Measurements from ENCODE around the gene MOV10L1.

MOV10L1 gene

DNA sequence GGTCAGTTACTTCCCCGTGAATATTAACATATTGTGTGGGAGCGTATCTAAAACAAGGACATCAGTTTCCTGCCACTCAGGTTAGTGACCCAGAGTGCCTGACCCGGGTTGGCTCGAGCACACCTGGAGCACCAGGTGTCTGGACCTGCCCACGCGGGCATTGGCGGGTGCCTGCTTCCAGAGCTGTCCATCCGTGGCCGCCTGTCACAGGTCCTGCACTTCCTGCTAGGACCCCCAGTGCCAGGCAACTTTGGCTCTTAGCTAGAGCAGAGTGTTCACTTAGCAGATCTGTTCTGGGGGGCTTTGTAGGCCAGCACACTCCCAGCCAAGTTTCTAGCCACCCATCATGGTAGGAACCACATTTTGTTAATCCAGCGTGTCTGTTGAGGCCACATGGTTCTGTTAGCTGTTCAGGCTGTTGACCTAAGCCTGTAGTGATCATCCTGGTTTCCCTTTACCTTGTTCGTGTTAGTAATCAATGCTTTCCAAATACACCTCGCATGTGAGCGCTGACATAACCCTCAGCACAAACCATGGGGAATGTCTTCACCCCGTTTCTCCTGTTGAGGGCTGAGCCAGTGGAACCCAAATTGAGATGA lies 29.5 kb downstream of the MOV10L1 start:
- FAIRE-seq (no peak), DNase-seq (ENCODE audit: insufficient read length, low spot score) (no peak)
- no peak for TF ChIP-seq CTCF (IDR thresholded peaks at IDR 0.05; ENCODE audit: insufficient read depth, missing control alignments)

DNA sequence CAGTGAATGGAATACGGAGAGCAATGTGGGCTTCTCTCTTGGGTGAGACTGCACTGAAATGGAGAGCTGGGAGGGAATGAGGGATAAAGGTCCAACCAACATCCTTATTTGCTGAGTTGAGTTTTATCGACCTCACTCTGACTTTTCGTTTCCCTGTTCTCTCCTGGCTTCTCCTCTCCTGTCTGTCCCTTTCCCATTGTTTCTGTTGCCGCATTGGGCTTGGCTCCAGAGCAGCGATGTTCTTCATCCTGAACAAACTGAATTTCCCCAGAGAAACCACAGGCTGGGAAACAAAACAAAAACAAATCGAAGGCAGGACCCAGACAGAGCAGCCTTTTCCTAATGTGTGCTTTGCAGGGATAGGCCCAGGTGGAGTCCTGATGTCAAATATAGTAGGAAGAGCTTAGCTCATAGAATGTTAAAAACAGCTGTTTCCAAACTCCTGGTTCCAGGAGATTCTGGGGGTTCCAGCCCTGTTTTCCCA lies 30.0 kb downstream of the MOV10L1 start:
- TF ChIP-seq CTCF (IDR thresholded peaks at IDR 0.05; ENCODE audit: insufficient read depth, missing control alignments), result no peak
- DNase-seq (ENCODE audit: insufficient read length, low spot score) (no peak), FAIRE-seq (no peak)

DNA sequence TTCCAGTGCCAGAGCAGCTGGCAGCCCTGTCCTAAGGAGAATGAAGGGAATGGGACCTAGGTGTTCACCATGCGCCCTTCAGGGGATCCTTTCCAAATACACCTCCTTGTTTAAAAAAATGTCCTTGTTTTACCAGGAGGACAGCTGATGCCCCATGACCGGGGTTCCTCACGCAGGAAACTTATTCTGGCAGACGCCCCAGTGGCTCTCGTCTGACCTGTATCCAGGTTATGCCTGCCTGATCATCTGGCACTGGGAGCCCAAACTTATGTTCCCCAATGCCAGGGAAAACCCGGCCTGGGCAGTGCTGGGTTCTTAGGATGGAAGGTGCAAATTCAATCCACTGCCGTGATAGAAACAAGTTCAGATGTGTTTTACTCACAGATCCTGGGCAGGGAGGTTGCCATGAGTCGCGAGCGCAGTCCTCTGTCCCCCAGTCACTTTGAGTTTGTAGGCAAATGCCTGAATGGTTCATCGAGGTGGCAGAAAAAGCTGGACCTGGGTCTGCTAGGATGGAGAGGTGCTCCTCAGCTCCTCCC lies 31.5 kb downstream of the MOV10L1 start:
- no peak for DNase-seq (ENCODE audit: insufficient read length, low spot score)
- TF ChIP-seq CTCF (IDR thresholded peaks at IDR 0.05; ENCODE audit: insufficient read depth, missing control alignments), result no peak
- no peak for FAIRE-seq

DNA sequence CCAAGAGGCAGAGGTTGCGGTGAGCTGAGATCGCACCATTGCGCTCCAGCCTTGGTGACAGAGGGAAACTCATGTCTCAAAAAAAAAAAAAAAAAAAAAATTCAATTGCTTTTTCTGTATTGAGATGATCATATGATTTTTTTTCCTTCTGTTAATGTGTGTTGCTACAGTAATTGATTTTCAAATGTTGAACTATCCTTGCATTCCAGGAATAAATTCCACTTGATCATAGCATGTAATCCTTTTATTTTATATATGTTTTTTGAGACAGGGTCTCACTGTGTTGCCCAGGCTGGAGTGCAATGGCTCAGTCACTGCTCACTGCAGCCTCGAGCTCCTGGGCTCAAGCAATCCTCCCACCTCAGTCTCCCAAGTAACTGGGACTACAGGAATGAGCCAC lies 33.3 kb downstream of the MOV10L1 start:
- no peak for DNase-seq (ENCODE audit: insufficient read length, low spot score)
- no peak for TF ChIP-seq CTCF (IDR thresholded peaks at IDR 0.05; ENCODE audit: insufficient read depth, missing control alignments)
- FAIRE-seq, result no peak

DNA sequence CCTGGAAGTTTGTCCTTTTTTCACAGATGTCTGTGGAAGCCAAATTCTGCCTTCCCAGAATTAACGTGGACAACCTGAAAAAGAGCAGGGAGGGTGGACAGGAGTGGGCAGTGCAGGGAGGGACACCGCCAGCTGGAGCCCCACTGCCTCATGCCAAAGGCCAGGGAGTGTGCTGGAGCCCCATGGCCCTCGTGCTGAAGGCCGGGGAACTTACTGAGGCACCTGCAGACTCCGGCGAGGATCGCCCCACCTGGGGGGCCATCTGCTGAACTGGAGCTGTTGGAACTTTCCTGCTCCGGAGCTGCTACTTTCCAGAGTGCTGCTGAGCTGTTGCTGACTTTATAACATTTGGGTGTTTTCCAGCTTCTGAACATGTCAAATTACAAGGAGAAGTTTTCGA lies 35.2 kb downstream of the MOV10L1 start:
- no peak for TF ChIP-seq CTCF (IDR thresholded peaks at IDR 0.05; ENCODE audit: insufficient read depth, missing control alignments)
- FAIRE-seq (no peak), DNase-seq (ENCODE audit: insufficient read length, low spot score) (no peak)

GRCh38 chr22:50129121-50129736 lies 39.4 kb downstream of the MOV10L1 start:
- DNase-seq (ENCODE audit: insufficient read length, low spot score), result no peak
- no peak for TF ChIP-seq CTCF (IDR thresholded peaks at IDR 0.05; ENCODE audit: insufficient read depth, missing control alignments)
- no peak for FAIRE-seq

DNA sequence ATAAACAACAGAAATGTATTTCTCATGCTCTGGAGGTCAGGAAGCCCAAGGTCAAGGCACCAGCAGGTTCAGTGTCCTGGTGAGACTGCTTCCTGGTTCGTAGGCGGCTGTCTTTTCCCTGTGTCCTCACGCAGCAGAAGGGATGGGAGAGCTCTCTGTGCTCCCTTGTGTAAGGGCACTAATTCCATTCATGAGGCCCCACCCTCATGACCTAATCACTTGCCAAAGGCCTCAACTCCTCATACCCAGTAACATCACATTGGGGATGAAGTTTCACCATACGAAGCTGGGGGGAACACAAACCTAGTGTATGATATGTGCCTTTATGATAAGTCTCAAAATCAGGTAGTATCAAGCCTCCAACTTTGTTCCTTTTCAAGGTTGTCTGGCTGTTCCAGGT lies 42.1 kb downstream of the MOV10L1 start:
- no peak for TF ChIP-seq CTCF (IDR thresholded peaks at IDR 0.05; ENCODE audit: insufficient read depth, missing control alignments)
- FAIRE-seq, result no peak
- no peak for DNase-seq (ENCODE audit: insufficient read length, low spot score)

Data from D721Med (cell line).